HFF-Myc (cell line): ENCODE results near the gene TRIM29.

Experiments used
- DNase-seq: peaks from one replicate; pipeline ENCODE4 v3.0.0-alpha.2; 2011; ENCODE audit warnings: low read depth; ENCODE audit errors: extremely low read depth
- H3K4me3 ChIP-seq: replicated peaks from 2 replicates; pipeline ENCODE4 v1.5.1; 2011; ENCODE audit warnings: low read depth, mild to moderate bottlenecking, control low read depth, low read length
- CTCF ChIP-seq: IDR thresholded peaks from 2 replicates; pipeline ENCODE4 v1.5.1; 2012; ENCODE audit warnings: mild to moderate bottlenecking, low read depth, low read length, control low read depth; ENCODE audit errors: missing control alignments

The TRIM29 gene

GRCh38 chr11:120104041-120104565 is 33.8 kb downstream of the TRIM29 start:
- DNase-seq, result no peak
- no peak overlapping the region for H3K4me3 ChIP-seq
- no peak for TF ChIP-seq CTCF

GRCh38 chr11:120102864-120103122 is 35.1 kb downstream of the TRIM29 start:
- H3K4me3 ChIP-seq, result no peak overlapping the region
- no peak for TF ChIP-seq CTCF
- DNase-seq, result no peak

- no peak for TF ChIP-seq CTCF
- H3K4me3 ChIP-seq, result no peak overlapping the region
- no peak for DNase-seq
Observed at GRCh38 chr11:120102050-120102863, 35.7 kb downstream of the TRIM29 start.

GRCh38 chr11:120098503-120099020 is 39.4 kb downstream of the TRIM29 start:
- TF ChIP-seq CTCF, result no peak
- DNase-seq, result no peak
- no peak overlapping the region for H3K4me3 ChIP-seq

GRCh38 chr11:120097721-120098385 is 40.1 kb downstream of the TRIM29 start:
- TF ChIP-seq CTCF, result no peak
- no peak for DNase-seq
- H3K4me3 ChIP-seq, result no peak overlapping the region

GRCh38 chr11:120096369-120097191 is 41.3 kb downstream of the TRIM29 start:
- no peak overlapping the region for H3K4me3 ChIP-seq
- TF ChIP-seq CTCF, result no peak
- no peak for DNase-seq
